Subcutaneous abdominal adipose tissue (tissue), 5 donors: ENCODE data around the gene HAP1.

Source experiments
- H3K27ac ChIP-seq: one replicate; pipeline ENCODE4 v1.7.0; 2013; ENCODE audit warnings: low read depth, mild to moderate bottlenecking, inconsistent platforms, low read length, moderate library complexity
- H3K27me3 ChIP-seq, 5 donors: one replicate each; pipeline ENCODE4 v1.7.0; 2013; ENCODE audit warnings: low read length in 5 of 5, inconsistent platforms in 1 of 5; ENCODE audit not compliant: control insufficient read depth in 5 of 5, insufficient read depth in 4 of 5
- H3K36me3 ChIP-seq, 5 donors: one replicate each; pipeline ENCODE4 v1.7.0; 2013; ENCODE audit warnings: low read length in 5 of 5; ENCODE audit not compliant: control insufficient read depth in 5 of 5, insufficient read depth in 5 of 5
- H3K4me1 ChIP-seq, 5 donors: one replicate each; pipeline ENCODE4 v1.7.0; 2013; ENCODE audit warnings: low read length in 5 of 5, mild to moderate bottlenecking in 3 of 5, moderate library complexity in 1 of 5; ENCODE audit not compliant: control insufficient read depth in 5 of 5, insufficient read depth in 5 of 5
- H3K4me3 ChIP-seq, 5 donors: one replicate each; pipeline ENCODE4 v1.7.0; 2013; ENCODE audit warnings: low read length in 5 of 5, low read depth in 1 of 5
- H3K9ac ChIP-seq, 5 donors: one replicate each; pipeline ENCODE4 v1.7.0; 2013; ENCODE audit warnings: low read length in 5 of 5, mild to moderate bottlenecking in 4 of 5, moderate library complexity in 3 of 5
- H3K9me3 ChIP-seq, 5 donors: one replicate each; pipeline ENCODE4 v1.7.0; 2013; ENCODE audit warnings: low read length in 5 of 5; ENCODE audit not compliant: control insufficient read depth in 5 of 5
- donor health status: healthy.
- donor health status: healthy.
- donor health status: healthy.
- donor health status: healthy.
- donor health status: healthy.

Gene HAP1

DNA sequence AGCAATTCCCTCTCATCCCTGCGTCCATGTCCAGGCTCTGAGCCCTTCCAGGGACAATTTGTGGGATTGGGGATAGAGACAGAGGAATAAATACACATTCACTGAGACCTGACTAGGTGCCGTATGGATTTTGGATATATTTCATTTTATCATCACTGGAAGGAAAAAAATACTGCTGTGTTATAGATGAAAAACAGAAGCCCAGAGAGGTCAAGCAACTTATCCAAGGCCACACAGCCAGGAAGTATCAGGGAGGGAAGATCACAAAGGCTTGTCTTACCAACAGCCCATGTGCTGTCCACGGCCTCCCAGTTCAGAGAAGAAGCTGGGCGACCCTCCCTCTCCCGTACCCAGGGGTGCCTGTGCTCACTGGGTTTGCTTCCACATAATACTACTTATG, 6.1 kb upstream of the HAP1 start:
- H3K27ac ChIP-seq: no peak overlapping the region
- no peak overlapping the region for H3K9ac ChIP-seq
- H3K27me3 ChIP-seq: peaks cover 5 to 18% (median 11%) of the 10 kb centered on the region in 5 donors
- no peaks in the 10 kb centered on the region for H3K36me3 ChIP-seq
- H3K4me3 ChIP-seq: no peak overlapping the region
- H3K9me3 ChIP-seq: no peaks in the 10 kb centered on the region
- H3K4me1 ChIP-seq: peaks cover 0 to 6% (median 3%) of the 10 kb centered on the region in 5 donors

- Histone ChIP-seq H3K9me3 (no peaks in the 10 kb centered on the region), H3K27me3 (peaks cover 8 to 24% (median 17%) of the 10 kb centered on the region in 5 donors), H3K4me3 (no peak overlapping the region), H3K36me3 (no peaks in the 10 kb centered on the region), H3K4me1 (peaks cover 0 to 10% (median 6%) of the 10 kb centered on the region in 5 donors), H3K27ac (no peak overlapping the region), H3K9ac (no peak overlapping the region)
Measured at GRCh38 chr17:41739661-41740352, 5.4 kb upstream of the HAP1 start.

DNA sequence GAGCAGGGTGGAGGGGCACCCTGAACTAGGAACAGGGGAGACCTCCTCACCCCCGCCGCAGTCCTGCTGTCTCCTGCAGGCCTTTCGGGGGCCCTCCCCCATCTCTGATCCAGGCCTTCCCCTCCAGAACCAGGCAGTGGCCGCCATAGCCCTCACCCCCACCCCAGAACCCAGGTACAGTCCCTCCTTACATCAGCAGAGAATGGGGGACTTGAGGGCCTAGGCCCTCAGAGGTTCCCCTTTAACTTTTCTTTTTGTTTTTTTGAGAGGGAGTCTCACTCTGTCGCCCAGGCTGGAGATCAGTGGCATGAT, 4.3 kb upstream of the HAP1 start:
- Histone ChIP-seq H3K27ac (no peak overlapping the region), H3K9ac (no peak overlapping the region), H3K4me1 (peaks cover 0 to 20% (median 17%) of the 10 kb centered on the region in 5 donors)

DNA sequence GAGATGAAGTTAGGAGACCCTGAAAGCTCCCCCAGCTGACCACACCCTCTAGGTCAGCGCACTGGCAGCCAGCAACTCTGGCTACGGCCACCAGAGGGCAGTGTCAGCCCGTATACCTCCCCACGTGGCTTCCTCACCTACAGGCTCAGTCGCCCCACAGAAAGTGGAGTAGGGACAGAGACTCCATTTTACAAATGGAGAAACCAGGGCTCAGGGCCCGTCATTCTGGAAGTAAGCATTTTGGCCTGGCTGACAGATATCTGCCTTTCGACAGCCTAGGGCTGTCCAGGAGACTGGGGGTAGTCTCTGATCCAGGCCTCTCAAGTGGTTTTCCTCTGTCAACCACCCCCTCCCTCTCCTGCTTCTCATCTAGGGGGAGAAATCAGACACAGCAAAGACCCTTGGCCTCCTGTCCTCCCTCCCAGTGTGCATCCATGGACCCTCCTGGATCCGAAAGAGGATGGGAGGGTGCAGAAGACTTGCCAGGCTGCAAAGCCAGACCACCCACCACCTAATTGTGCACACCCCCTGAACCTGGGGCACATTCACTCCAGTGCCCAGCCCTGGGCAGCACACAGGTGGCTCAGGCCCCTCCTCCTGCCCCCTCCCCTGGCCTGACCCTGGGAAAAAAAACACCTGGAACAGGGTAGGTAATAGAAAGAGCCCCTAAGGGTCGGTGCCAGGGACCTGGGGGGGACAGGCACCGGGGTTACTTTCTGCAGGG, 3.8 kb upstream of the HAP1 start:
- no peak overlapping the region for H3K4me3 ChIP-seq
- H3K4me1 ChIP-seq: peaks cover 0 to 21% (median 17%) of the 10 kb centered on the region in 5 donors
- H3K27ac ChIP-seq: no peak overlapping the region
- no peaks in the 10 kb centered on the region for H3K36me3 ChIP-seq
- H3K9me3 ChIP-seq: no peaks in the 10 kb centered on the region
- peaks cover 19 to 38% (median 30%) of the 10 kb centered on the region in 5 donors for H3K27me3 ChIP-seq
- no peak overlapping the region for H3K9ac ChIP-seq

More for the DNA sequence above, 4.3 kb upstream of the HAP1 start:
- H3K9me3 ChIP-seq: no peaks in the 10 kb centered on the region
- H3K4me3 ChIP-seq: no peak overlapping the region
- peaks cover 18 to 34% (median 26%) of the 10 kb centered on the region in 5 donors for H3K27me3 ChIP-seq
- no peaks in the 10 kb centered on the region for H3K36me3 ChIP-seq

- Histone ChIP-seq H3K9ac (no peak overlapping the region), H3K4me3 (no peak overlapping the region), H3K27ac (no peak overlapping the region), H3K9me3 (no peaks in the 10 kb centered on the region), H3K27me3 (peaks cover 21 to 40% (median 30%) of the 10 kb centered on the region in 5 donors), H3K4me1 (peaks cover 0 to 21% (median 17%) of the 10 kb centered on the region in 5 donors), H3K36me3 (no peaks in the 10 kb centered on the region)
Measured at GRCh38 chr17:41737680-41738023, 3.2 kb upstream of the HAP1 start.

DNA sequence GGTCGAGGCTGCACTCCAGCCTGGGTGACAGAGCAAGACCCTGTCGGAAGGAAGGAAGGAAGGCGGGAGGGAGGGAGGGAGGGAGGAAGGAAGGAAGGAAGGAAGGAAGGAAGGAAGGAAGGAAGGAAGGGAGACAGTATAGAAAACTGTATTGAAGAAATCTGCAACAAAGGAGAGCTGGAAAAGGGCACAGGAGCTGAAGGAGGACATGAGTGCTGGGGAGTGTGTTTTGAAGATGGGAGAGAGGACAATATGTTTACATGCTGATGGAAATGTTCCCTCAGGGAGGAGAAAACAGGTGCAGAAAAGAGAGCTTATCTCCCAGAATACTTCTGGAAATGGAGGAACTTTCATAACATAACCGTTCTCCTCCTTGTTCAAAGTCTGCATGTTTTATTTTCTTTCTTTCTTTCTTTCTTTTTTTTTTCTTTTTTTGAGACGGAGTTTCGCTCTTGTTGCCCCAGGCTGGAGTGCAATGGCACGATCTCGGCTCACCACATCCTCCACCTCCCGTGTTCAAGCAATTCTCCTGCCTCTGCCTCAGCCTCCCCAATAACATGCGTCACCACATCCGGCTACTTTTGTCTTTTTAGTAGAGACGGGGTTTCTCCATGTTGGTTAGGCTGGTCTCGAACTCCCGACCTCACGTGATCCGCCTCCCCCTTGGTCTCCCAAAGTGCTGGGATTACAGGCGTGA, 2.7 kb upstream of the HAP1 start:
- Histone ChIP-seq H3K4me1 (peaks cover 0 to 21% (median 17%) of the 10 kb centered on the region in 5 donors), H3K9me3 (no peaks in the 10 kb centered on the region), H3K27me3 (peaks cover 26 to 46% (median 34%) of the 10 kb centered on the region in 5 donors), H3K27ac (no peak overlapping the region), H3K4me3 (no peak overlapping the region), H3K9ac (no peak overlapping the region), H3K36me3 (no peaks in the 10 kb centered on the region)

DNA sequence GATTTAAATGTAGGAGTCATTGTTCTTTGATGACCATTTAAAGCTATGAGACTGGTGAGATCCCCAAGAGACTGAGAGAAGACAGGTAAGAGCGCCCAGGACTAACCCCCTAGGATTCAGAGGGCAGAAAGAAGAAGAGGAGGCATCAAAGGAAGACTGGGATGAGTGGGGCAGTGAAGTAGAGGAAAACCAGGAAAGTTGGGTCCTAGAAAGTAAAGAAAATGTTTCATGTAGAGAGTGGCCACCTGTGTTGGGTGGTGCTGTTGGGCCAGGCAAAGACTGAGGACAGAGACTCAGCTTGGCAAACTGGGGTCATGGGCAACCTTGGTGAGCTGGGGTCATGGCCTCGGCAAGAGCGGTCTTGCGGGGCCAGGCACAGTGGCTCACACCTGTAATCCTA, 1.3 kb upstream of the HAP1 start:
- H3K9ac ChIP-seq: no peak overlapping the region
- H3K27me3 ChIP-seq: peaks cover 29 to 51% (median 41%) of the 10 kb centered on the region in 5 donors
- H3K36me3 ChIP-seq: no peaks in the 10 kb centered on the region
- no peak overlapping the region for H3K27ac ChIP-seq
- H3K9me3 ChIP-seq: no peaks in the 10 kb centered on the region
- peaks cover 0 to 21% (median 17%) of the 10 kb centered on the region in 5 donors for H3K4me1 ChIP-seq
- no peak overlapping the region for H3K4me3 ChIP-seq

DNA sequence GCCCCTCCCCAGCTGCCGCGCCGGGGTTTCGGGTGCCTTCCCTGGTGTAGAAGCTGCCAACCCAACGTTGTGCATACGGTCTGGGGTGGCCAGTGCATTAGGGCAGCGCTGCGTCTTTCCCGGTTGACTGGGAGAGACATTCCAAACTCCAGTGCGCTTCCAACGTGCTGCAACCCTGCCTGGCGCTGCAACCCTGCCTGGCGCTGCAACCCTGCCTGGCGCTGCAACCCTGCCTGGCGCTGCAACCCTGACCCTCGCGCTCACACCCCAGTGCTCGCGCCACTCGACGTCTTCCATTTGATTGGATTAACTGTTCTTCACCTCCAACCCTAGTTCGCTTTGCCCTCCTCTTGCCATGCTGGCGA, 488 bp upstream of the HAP1 start:
- H3K36me3 ChIP-seq: no peaks in the 10 kb centered on the region
- H3K4me3 ChIP-seq: peak overlapping the region in 4 of 5 donors; percentile 44 to 59 (median 50)
- H3K27me3 ChIP-seq: peaks cover 29 to 51% (median 45%) of the 10 kb centered on the region in 5 donors
- peaks cover 0 to 22% (median 17%) of the 10 kb centered on the region in 5 donors for H3K4me1 ChIP-seq
- H3K27ac ChIP-seq: no peak overlapping the region
- H3K9ac ChIP-seq: peak overlapping the region in 1 of 5 donors; percentile 48
- no peaks in the 10 kb centered on the region for H3K9me3 ChIP-seq

DNA sequence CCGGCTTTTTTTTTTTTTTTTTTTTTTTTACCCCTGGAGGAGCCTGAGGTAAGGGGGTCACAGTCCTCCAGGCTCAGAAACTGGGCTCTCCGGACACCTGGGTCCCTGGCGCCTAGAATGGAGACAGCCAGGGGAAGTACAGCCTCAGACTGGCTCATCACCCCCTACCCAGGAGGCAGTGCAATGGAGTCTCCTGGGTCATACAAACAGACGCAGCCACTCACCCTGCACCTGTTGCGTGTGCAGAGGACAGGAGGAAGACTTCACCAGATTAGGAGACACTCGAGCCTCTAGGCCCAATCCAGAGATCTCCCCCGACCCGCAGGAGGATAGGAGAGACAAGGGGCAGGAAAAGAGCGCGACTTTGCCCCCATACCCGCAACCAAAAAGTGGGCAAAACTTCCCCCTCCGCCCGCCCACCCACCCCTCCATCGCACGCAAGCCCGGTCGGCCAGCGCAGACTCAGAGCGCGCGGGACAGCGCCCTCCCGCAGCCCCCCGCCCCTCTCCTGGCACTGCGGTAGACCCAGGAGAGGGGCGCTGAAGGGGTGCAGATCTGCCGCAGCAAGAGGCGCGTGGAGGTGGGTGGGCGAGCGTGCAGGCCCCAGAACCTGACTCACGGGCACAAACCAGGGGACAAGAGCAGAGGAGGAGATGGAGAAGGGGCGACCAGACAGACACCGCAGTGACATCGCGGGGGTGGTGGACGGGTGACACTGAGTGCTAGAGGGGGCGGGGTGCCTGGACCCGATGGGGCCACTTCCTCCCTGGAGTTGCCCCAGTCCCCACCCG, 900 bp downstream of the HAP1 start:
- Histone ChIP-seq H3K27ac (no peak overlapping the region), H3K36me3 (no peaks in the 10 kb centered on the region), H3K9me3 (no peaks in the 10 kb centered on the region), H3K27me3 (peaks cover 29 to 51% (median 45%) of the 10 kb centered on the region in 5 donors), H3K4me1 (peaks cover 0 to 22% (median 17%) of the 10 kb centered on the region in 5 donors), H3K4me3 (peak overlapping the region in 2 of 5 donors; percentile 44 to 59), H3K9ac (no peak overlapping the region)
